T-helper 1 cell treated with Interleukin-12 subunit alpha and Interleukin-12 subunit beta and Interleukin-4 antibody, amounts not matched to agents 30 μg/mL and 1 μg/mL, for 36 hours (primary cell): ENCODE measurements around the gene FAM9C.

ENCODE experiments used
- H3K27ac Mint-ChIP-seq: one replicate; pipeline ENCODE4 v1.8.0; 2021; ENCODE audit warnings: mild to moderate bottlenecking, mixed read lengths
- H3K27me3 Mint-ChIP-seq: one replicate; pipeline ENCODE4 v1.8.0; 2021; ENCODE audit warnings: low read depth, mixed read lengths
- H3K36me3 Mint-ChIP-seq: one replicate; pipeline ENCODE4 v1.8.0; 2021; ENCODE audit warnings: low read depth, mixed read lengths
- H3K4me1 Mint-ChIP-seq: one replicate; pipeline ENCODE4 v1.8.0; 2021; ENCODE audit warnings: low read depth, mixed read lengths
- H3K4me3 Mint-ChIP-seq: one replicate; pipeline ENCODE4 v1.8.0; 2021; ENCODE audit warnings: mild to moderate bottlenecking, moderate library complexity, mixed read lengths
- H3K9me3 Mint-ChIP-seq: one replicate; pipeline ENCODE4 v1.8.0; 2021; ENCODE audit warnings: mixed read lengths

FAM9C gene

DNA sequence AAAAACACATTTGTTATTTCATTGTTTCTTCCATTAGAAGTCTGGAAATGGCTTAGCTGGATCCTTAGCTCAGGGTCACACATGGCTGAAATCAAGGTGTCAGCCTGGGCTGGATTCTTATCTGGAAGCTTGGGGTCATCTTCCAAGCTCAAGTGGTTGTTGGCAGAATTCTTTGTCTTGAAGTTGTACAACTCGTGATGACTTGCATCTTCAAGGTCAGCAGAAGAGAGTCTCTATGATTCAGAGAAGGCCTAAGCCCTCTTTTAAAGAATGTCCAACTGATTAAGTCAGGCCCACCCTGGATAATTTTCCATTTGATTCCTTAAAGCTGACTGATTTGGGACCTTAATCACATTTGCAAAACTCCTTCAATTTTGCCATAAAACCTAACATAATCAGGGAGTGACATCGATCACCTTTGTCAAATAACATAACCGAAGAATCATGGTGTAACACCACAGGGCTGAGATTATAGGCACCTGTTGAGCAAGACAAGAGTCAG, 47.4 kb downstream of the FAM9C start:
- no peak overlapping the region for H3K4me3 Mint-ChIP-seq
- H3K4me1 Mint-ChIP-seq: peaks cover 48% of the 10 kb centered on the region
- H3K36me3 Mint-ChIP-seq: peaks cover 4% of the 10 kb centered on the region
- H3K27me3 Mint-ChIP-seq: no peaks in the 10 kb centered on the region
- peak overlapping the region; percentile 88 for H3K27ac Mint-ChIP-seq
- no peaks in the 10 kb centered on the region for H3K9me3 Mint-ChIP-seq

DNA sequence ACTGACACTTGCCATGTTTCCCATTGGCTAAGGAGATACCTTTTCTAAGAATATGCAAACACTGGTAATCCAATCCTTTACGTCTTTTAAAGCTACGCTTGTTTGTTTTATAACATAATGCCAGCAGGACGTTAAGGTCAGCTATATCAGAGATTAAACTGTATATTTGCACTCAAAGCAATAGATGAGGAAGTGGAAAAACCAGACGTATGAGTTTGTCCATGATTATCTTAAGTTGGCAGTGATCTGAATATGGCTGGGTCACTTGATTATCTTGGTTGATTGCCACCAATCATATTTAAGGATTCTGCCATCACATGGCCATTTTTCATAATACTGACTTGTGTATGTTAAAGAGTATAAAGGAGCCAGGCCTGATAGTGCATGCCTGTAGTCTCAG, 50.1 kb downstream of the FAM9C start:
- peaks cover 4% of the 10 kb centered on the region for H3K9me3 Mint-ChIP-seq
- peaks cover 37% of the 10 kb centered on the region for H3K4me1 Mint-ChIP-seq
- no peak overlapping the region for H3K27ac Mint-ChIP-seq
- H3K27me3 Mint-ChIP-seq: no peaks in the 10 kb centered on the region
- H3K36me3 Mint-ChIP-seq: peaks cover 8% of the 10 kb centered on the region
- H3K4me3 Mint-ChIP-seq: no peak overlapping the region

DNA sequence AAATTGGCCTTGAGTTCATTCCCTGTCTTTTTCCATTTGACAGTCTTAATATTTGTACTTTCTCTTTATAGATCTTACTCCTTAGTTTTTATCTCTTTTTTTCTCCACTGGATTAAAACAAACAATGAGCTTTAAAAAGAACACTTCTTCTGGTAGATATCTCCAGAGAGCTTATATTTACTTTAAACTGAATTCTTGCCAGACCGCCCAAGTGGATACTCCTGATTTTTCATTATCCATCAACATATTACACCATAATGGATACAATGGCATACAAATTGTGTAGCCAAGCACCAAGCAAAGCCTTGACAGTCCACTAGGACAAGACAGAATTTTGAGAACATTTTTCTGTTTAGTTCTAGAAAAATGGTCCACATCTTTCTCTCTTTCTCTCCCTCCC, 50.6 kb downstream of the FAM9C start:
- peaks cover 8% of the 10 kb centered on the region for H3K36me3 Mint-ChIP-seq
- peaks cover 4% of the 10 kb centered on the region for H3K9me3 Mint-ChIP-seq
- peaks cover 37% of the 10 kb centered on the region for H3K4me1 Mint-ChIP-seq
- H3K27me3 Mint-ChIP-seq: no peaks in the 10 kb centered on the region
- no peak overlapping the region for H3K27ac Mint-ChIP-seq
- H3K4me3 Mint-ChIP-seq: no peak overlapping the region

DNA sequence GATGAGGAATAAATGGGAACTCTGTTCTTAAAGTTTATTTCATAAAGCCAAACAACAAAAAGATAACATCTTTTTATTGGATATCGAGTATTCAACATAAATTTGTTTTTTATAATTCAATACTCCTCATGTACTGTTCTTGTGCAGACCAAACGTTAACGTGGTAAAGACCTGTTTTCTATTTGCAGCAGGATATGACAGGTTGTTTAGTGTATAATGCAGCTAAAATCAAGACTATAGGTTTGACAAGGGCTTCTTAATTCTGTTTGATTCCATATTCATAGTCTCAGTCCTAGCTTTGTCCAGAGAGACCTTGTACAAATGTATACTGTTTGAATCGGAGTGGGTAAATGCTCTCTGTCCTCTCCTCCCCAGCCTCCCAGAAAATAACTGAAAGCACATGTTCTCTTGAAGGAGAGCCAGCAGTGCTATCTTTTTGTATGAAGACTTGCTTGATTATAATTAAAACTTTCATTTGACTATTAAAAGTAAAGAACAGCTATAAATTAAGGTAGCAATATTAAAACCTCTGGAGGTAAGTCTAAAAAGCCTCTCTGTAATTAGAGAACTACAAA, 51.8 kb downstream of the FAM9C start:
- Mint-ChIP-seq H3K36me3 (peaks cover 10% of the 10 kb centered on the region), H3K9me3 (peaks cover 4% of the 10 kb centered on the region), H3K27ac (no peak overlapping the region), H3K27me3 (no peaks in the 10 kb centered on the region), H3K4me1 (peaks cover 32% of the 10 kb centered on the region), H3K4me3 (no peak overlapping the region)

DNA sequence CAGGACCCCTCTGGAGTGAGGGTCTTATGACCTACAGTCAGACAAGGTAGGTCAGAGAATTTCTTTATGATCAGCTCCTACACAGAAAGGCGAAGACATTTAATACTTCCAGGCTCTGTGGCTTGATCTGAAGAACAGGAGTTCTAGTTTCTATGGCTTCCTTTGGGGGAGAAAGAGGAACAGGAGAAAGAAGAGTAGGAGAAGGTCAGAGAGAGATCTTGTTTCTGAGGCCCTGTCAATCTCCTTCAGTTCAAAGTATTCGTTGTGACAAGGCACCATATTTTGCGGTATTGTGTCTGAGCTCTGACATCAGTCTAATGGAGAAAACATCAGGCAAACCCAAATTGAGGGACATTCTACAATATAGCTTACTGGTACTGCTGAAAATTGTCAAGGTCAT, 52.8 kb downstream of the FAM9C start:
- H3K27me3 Mint-ChIP-seq: no peaks in the 10 kb centered on the region
- peak overlapping the region; percentile 52 for H3K27ac Mint-ChIP-seq
- peaks cover 4% of the 10 kb centered on the region for H3K9me3 Mint-ChIP-seq
- H3K4me1 Mint-ChIP-seq: peaks cover 35% of the 10 kb centered on the region
- peaks cover 14% of the 10 kb centered on the region for H3K36me3 Mint-ChIP-seq
- H3K4me3 Mint-ChIP-seq: peak overlapping the region; percentile 25

DNA sequence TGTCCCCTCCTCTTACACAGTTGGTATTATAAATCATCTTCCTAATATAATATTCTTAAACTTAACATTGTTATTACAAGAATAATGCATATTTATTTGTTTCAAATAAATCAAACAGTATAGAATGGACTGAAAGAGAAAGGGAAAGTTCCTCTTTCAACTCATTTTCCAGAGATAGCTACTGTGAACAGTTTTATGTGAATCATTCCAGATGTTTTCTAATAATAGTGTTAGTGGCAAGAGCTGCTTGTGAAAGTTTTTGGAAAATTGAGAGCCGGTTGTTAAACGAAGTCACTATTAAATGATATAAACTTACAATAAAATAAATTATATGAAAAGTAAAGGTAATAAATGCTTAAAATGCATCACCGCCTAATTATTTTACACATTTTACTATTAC, 55.0 kb downstream of the FAM9C start:
- Mint-ChIP-seq H3K27ac (no peak overlapping the region), H3K36me3 (peaks cover 14% of the 10 kb centered on the region), H3K9me3 (peaks cover 8% of the 10 kb centered on the region), H3K27me3 (no peaks in the 10 kb centered on the region), H3K4me1 (peaks cover 43% of the 10 kb centered on the region), H3K4me3 (no peak overlapping the region)

DNA sequence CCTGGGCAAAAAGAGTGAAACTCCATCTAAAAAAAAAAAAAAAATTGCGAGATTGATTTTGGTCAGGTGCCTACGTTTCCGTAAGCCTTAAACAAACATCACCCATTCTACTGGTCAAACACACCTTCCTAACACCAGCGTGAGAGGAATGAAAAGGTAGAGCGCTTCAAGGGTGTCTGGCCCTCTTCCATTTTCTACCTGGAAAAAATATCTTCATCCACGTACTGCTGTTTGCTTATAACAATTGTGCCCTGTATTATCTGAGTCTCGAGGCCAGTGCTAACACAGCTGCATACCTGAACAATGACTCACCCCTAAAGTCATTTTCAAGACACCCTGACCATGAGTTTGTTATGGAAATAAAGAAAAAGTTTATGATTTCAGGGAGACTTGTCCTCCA, 55.6 kb downstream of the FAM9C start:
- Mint-ChIP-seq H3K27me3 (no peaks in the 10 kb centered on the region), H3K36me3 (peaks cover 14% of the 10 kb centered on the region), H3K9me3 (peaks cover 8% of the 10 kb centered on the region), H3K27ac (no peak overlapping the region), H3K4me3 (no peak overlapping the region), H3K4me1 (peaks cover 47% of the 10 kb centered on the region)

DNA sequence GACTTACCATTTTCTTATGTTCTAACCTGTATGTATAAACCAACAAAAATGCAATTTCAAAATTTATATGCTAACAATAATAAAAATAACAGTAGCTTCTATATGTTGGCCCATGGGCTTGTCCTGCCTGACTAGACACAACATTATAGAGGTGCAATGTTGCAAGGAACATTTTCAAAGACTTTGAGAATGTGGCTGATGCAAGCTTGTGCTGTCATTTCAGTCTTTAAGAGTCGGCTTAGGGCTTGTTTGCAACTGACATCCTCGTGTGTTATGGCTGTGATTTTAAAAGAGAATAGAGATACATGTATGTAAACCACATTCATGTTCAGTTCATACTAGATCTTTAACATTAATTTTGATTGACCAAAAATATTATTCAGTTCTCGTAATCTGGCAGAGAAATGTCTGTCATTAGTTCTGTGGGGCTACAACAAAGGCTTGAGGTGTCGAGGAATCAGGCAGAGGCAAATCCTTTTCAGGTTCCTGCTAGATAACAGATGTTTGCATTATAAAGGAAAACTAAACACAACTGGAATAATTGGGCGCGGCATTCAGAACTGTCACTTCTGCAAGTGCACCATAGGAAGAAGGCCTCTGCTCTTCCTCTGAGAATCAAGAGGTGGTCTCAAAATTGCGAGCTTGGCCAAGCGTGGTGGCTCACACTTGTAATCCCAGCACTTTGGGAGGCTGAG, 56.4 kb downstream of the FAM9C start:
- peak overlapping the region; percentile 26 for H3K27ac Mint-ChIP-seq
- peaks cover 53% of the 10 kb centered on the region for H3K4me1 Mint-ChIP-seq
- no peaks in the 10 kb centered on the region for H3K27me3 Mint-ChIP-seq
- no peak overlapping the region for H3K4me3 Mint-ChIP-seq
- H3K9me3 Mint-ChIP-seq: peaks cover 8% of the 10 kb centered on the region
- peaks cover 14% of the 10 kb centered on the region for H3K36me3 Mint-ChIP-seq

DNA sequence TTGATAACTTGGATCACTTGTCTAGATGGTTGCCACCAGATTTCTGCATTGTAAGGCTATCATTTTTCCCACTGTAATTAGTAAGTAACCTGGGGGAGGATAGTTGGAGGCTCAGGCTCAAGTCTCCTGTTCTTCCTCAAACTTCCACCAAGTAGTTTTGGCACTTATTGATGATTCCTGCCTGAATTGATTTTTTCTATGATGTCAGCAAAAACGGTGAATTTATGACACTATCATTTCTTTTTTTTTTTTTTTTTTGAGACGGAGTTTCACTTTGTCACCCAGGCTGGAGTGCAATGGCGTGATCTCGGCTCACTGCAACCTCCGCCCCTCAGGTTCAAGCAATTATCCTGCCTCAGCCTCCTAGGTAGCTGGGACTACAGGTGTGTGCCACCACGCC, 57.1 kb downstream of the FAM9C start:
- Mint-ChIP-seq H3K27ac (peak overlapping the region; percentile 95), H3K4me1 (peaks cover 59% of the 10 kb centered on the region), H3K36me3 (peaks cover 14% of the 10 kb centered on the region), H3K9me3 (peaks cover 8% of the 10 kb centered on the region), H3K27me3 (no peaks in the 10 kb centered on the region), H3K4me3 (no peak overlapping the region)

DNA sequence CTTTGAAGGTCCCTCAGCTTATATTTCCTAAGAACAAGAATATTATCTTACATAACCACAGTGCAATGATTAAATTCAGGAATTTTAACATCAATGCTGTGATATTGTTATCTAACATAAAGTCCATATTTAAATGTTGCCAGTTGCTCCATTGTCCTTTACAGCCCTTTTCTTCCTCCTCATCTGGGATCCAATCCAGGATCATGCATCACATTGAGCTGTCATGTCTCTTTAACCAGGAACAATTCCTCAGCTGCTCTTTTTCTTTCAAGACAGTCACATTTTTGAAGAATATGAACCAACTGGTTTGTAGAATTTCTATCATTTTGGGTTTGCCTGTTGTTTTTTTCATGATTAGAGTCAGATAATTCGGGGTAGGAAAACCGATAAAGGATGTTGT, 57.5 kb downstream of the FAM9C start:
- H3K36me3 Mint-ChIP-seq: peaks cover 14% of the 10 kb centered on the region
- peak overlapping the region; percentile 35 for H3K4me3 Mint-ChIP-seq
- no peaks in the 10 kb centered on the region for H3K27me3 Mint-ChIP-seq
- H3K9me3 Mint-ChIP-seq: peaks cover 8% of the 10 kb centered on the region
- peak overlapping the region; percentile 95 for H3K27ac Mint-ChIP-seq
- H3K4me1 Mint-ChIP-seq: peaks cover 62% of the 10 kb centered on the region

DNA sequence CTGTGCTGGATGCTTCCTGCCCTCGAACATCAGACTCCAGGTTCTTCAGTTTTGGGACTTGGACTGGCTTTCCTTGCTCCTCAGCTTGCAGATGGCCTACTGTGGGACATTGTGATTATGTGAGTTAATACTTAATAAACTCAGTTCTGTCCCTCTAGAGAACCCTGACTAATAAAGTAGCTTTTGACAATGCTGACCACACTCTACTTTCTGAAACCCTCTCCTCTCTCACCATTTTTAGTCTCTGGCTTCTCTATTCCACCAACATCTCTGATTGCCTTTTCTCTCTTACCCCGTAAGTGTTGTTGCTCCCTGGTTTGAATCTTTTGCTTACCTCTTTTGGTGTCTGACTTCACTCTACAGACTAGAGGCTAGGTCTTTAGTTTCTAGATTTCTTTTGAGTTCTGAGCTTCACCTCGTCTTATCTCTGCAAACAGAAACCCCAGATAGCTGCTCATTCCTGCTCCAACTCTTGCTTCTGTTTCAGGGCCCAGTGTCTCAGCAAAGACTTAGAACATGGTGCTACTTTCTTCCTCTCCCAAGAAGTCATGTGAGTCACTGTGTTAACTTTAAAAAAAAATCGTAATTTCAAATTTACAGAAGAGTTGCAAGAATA, 58.1 kb downstream of the FAM9C start:
- Mint-ChIP-seq H3K27me3 (no peaks in the 10 kb centered on the region), H3K27ac (peak overlapping the region; percentile 95), H3K4me1 (peaks cover 61% of the 10 kb centered on the region), H3K36me3 (peaks cover 12% of the 10 kb centered on the region), H3K4me3 (peak overlapping the region; percentile 45), H3K9me3 (peaks cover 4% of the 10 kb centered on the region)
